Activated T-cell treated with anti-CD3 and anti-CD28 coated beads for 4 hours (primary cell): ENCODE data around the gene KIF2B.
"Not testable (repeated sequence)": the region's sequence is repeated elsewhere in the genome, so short reads cannot be mapped to it uniquely, and the experiment has no call there.

Source experiments
- DNase-seq: peaks from one replicate; pipeline ENCODE4 v3.0.0-alpha.2; 2020

KIF2B gene

GRCh38 chr17:53822764-53823163 lies at the start of gene KIF2B:
Gene KIF2B (plus strand): TSS chr17:53822927. CDS start chr17:53823034, 107 bp downstream.
- DNase-seq = no peak

- DNase-seq = no peak
These were observed 42.4 kb upstream of the KIF2B start for GRCh38 chr17:53780320-53780719.

- no peak for DNase-seq
These were observed 31.2 kb upstream of the KIF2B start for GRCh38 chr17:53791551-53791950.

- DNase-seq = no peak
These were observed 30.3 kb upstream of the KIF2B start for GRCh38 chr17:53792451-53792850.

- no peak for DNase-seq
These were observed 29.7 kb upstream of the KIF2B start for GRCh38 chr17:53792997-53793396.

- DNase-seq = no peak
These were observed 27.9 kb upstream of the KIF2B start for GRCh38 chr17:53794875-53795274.

GRCh38 chr17:53796642-53797041 lies 26.1 kb upstream of the KIF2B start:
- DNase-seq = no peak

GRCh38 chr17:53797501-53797900 lies 25.2 kb upstream of the KIF2B start:
- no peak for DNase-seq

- DNase-seq = no peak
These were observed 18.3 kb upstream of the KIF2B start for GRCh38 chr17:53804437-53804836.

GRCh38 chr17:53806473-53806872 lies 16.3 kb upstream of the KIF2B start:
- DNase-seq = no peak

GRCh38 chr17:53807286-53807685 lies 15.4 kb upstream of the KIF2B start:
- no peak for DNase-seq

- DNase-seq = no peak
These were observed 4.5 kb upstream of the KIF2B start for GRCh38 chr17:53818271-53818670.

- no peak for DNase-seq
These were observed 3.8 kb upstream of the KIF2B start for GRCh38 chr17:53818929-53819328.

GRCh38 chr17:53819956-53820355 lies 2.8 kb upstream of the KIF2B start:
- DNase-seq = no peak

GRCh38 chr17:53823341-53824050 lies 769 bp downstream of the KIF2B start:
- no peak for DNase-seq

- DNase-seq = not testable (repeated sequence)
These were observed 12.0 kb downstream of the KIF2B start for GRCh38 chr17:53834771-53835170.

- no peak for DNase-seq
These were observed 14.4 kb downstream of the KIF2B start for GRCh38 chr17:53837131-53837530.

- no peak for DNase-seq
These were observed 21.9 kb downstream of the KIF2B start for GRCh38 chr17:53844491-53845107.

- not testable (repeated sequence) for DNase-seq
These were observed 48.4 kb downstream of the KIF2B start for GRCh38 chr17:53871128-53871527.
